WI38 (cell line): Measurements from ENCODE around the gene RBM42.
"Not testable (repeated sequence)": the region's sequence is repeated elsewhere in the genome, so short reads cannot be mapped to it uniquely, and the experiment has no call there.

Experiments
- H3K4me3 ChIP-seq: 2 replicates; pipeline ENCODE4 v1.5.1; 2011; ENCODE audit warnings: low read depth, mild to moderate bottlenecking, control low read depth, low read length
- CTCF ChIP-seq: IDR thresholded peaks from 2 replicates; pipeline ENCODE4 v1.5.1; 2012; ENCODE audit warnings: low read depth, mild to moderate bottlenecking, control low read depth, low read length

RBM42 gene

DNA sequence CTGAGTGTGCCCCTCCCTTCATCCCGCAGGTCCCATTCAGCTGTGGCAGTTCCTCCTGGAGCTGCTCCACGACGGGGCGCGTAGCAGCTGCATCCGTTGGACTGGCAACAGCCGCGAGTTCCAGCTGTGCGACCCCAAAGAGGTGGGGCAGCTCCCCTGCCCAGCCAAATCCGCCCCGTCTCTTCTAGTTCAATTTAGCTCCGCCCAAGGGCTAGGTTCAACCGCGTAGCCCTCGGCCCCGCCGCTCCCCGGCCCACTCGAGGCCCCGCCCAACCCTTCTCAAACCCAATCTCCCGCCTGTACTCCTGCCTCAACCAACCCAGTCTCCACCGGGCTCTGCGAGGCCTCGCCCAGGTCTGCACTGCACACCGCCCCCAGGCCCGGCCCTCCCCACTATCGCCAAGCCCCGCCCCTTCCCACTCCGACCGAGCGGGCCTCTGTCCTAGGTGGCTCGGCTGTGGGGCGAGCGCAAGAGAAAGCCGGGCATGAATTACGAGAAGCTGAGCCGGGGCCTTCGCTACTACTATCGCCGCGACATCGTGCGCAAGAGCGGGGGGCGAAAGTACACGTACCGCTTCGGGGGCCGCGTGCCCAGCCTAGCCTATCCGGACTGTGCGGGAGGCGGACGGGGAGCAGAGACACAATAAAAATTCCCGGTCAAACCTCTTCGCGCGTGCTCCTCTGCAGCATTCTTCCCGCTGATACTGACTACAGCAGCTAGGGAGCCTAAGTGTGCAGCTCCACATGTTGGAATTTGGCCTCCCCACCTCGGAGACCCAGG is 15.6 kb downstream of the RBM42 start:
- TF ChIP-seq CTCF: no peak
- H3K4me3 ChIP-seq: peak overlapping the region; percentile 59

- no peak for TF ChIP-seq CTCF
- peak overlapping the region; percentile 59 for H3K4me3 ChIP-seq
These were observed 16.3 kb downstream of the RBM42 start for GRCh38 chr19:35644987-35645679.

GRCh38 chr19:35645680-35646511 is 17.1 kb downstream of the RBM42 start:
- H3K4me3 ChIP-seq: no peak overlapping the region
- TF ChIP-seq CTCF: no peak

GRCh38 chr19:35648017-35648961 is 19.5 kb downstream of the RBM42 start, which contains the start of gene COX6B1:
Gene COX6B1, plus strand, starts transcription at chr19:35648323. Its CDS starts 2,921 bp downstream, at chr19:35651244.
- TF ChIP-seq CTCF: no peak
- H3K4me3 ChIP-seq: peak within 1 kb of the TSS; percentile 90

GRCh38 chr19:35650581-35650980 is 21.7 kb downstream of the RBM42 start:
- H3K4me3 ChIP-seq: no peak overlapping the region
- TF ChIP-seq CTCF: no peak

DNA sequence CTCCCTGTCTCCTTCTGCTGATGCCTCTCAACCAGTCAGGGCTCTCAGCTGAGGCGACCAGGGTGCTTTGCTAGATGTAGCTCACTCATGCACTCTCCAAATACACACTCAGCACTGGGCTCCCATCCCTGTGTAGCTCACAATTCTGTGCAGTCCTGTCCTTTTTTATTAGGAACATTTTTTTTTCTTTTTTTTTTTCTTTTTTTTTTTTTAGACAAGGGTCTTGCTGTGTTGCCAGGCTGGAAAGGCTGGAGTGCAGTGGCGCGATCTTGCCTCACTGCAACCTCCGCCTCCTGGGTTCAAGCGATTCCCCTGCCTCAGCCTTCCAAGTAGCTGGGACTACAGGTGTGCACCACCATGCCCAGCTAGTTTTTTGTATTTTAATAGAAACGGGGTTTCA is 26.0 kb downstream of the RBM42 start:
- H3K4me3 ChIP-seq: not testable (repeated sequence)

DNA sequence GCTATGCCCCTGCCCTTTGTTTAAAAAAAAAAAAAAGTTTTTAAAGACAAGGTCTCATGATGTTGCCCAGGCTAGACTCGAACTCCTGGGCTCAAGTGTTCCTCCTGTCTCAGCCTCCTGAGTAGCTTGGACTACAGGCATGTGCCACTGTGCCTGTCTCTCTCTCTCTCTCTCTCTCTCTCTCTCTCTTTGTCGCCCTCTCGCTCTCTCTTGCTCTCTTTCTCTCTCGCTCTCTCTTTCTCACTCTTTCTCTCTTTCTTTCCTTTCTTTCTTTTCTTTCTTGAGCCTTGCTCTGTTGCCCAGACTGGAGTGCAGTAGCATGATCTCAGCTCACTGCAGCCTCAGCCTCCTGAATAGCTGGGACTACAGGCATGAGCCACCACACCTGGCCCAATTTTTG is 26.8 kb downstream of the RBM42 start:
- no peak for TF ChIP-seq CTCF
- H3K4me3 ChIP-seq: no peak overlapping the region
